GM10266 (cell line): ENCODE measurements around the gene SH3GL3.

Source experiments
- DNase-seq: peaks from one replicate; pipeline ENCODE4 v3.0.0; 2012; ENCODE audit errors: extremely low spot score
- TF ChIP-seq, protein P1 (sequence below): IDR thresholded peaks from 2 replicates; pipeline ENCODE4 v1.5.1; 2012; ENCODE audit warnings: mild to moderate bottlenecking, low read depth; ENCODE audit not compliant: control insufficient read depth, insufficient read depth; ENCODE audit errors: missing control alignments

Gene SH3GL3

DNA sequence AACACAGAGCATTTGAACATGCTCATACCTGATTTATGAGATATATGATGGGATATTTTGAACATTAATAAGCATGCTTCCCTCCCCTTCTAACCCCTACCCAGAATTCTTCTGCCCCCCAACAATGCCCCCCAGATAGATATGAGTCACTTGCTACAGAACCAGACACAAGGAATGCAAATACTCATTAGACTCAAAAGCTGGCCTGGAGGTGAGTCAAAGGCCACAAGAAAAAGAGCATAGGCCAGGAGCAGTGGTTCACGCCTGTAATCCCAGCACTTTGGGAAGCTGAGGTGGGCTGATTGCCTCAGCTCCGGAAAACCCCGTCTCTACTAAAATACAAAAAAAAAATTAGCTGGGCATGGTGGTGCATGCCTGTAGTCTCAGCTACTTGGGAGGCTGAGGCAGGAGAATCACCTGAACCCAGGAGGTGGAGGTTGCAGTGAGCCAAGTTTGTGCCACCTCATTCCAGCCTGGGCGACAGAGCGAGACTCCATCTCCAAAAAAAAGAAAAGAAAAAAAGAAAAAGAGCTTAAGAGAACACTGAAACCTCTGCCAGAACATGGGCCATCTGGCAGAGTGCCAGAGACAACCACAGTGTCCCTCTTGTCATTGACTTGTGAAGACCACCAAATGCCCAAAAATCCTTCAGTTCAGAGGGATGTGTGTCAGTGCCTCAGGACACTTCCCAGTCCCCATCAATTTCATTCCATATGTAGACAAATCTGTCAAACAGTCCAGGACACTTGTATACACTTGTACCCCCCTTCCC, 3.9 kb upstream of the SH3GL3 start:
- no peak for DNase-seq
- TF ChIP-seq, protein P1, sequence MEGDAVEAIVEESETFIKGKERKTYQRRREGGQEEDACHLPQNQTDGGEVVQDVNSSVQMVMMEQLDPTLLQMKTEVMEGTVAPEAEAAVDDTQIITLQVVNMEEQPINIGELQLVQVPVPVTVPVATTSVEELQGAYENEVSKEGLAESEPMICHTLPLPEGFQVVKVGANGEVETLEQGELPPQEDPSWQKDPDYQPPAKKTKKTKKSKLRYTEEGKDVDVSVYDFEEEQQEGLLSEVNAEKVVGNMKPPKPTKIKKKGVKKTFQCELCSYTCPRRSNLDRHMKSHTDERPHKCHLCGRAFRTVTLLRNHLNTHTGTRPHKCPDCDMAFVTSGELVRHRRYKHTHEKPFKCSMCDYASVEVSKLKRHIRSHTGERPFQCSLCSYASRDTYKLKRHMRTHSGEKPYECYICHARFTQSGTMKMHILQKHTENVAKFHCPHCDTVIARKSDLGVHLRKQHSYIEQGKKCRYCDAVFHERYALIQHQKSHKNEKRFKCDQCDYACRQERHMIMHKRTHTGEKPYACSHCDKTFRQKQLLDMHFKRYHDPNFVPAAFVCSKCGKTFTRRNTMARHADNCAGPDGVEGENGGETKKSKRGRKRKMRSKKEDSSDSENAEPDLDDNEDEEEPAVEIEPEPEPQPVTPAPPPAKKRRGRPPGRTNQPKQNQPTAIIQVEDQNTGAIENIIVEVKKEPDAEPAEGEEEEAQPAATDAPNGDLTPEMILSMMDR = no peak

DNA sequence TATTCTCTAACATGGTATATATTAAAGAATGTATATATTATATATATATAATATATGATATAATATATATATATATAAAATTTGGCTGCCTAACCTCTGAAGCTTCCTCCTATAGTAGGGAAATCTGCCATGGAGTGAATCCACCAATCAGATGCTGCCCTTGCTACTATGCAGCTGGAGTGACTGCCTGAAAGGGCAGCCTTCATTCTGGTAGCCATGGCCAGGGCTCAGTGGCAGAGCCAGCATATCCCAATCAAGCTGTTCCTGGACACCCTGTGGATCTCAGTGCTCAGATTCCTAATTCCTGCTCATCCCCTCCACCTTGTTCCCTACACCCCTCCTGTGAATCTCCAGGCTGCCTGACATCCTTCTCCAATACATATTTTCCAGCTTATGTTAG, 2.2 kb upstream of the SH3GL3 start:
- no peak for DNase-seq
- TF ChIP-seq, protein P1 = no peak

DNA sequence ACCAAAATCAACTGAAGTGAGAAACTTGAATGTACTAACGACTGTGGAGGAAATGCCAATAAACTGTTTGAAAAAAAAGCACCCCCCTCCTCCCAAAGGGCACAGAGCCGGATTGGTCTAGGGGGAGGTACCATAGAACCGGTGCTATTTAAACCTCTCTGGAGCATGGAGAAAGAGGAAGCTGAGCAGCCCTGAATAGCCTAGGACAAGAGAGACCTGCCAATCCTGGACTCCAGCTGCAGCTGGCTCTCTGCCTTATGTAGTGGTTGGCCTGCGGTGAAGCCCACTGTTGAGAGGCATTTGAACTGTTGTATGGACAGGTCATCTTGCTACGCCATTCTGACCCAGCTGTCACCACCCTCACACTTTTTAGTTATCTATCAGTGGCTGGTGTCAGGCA, 1.5 kb upstream of the SH3GL3 start:
- DNase-seq = no peak
- TF ChIP-seq, protein P1 = no peak

DNA sequence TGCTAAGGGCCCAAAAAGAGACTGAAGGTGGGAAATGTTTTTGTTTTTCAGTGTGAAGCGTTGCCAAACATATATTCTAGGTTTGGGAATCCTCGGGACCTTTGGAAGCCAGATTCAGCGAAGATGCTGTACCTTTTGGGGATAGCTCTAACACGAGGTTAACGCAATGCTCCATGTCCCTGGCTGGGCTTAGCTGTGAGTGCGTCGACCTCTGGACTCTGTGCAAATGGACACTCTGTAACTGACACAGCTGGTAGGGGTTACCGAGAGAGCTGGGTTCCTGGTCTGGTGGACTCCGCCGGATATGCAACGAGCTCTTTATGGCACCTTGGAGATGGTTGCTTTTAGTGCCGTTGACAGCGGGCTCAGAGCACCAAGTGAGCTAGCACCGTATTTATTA, 724 bp upstream of the SH3GL3 start:
- TF ChIP-seq, protein P1 = no peak
- no peak for DNase-seq

DNA sequence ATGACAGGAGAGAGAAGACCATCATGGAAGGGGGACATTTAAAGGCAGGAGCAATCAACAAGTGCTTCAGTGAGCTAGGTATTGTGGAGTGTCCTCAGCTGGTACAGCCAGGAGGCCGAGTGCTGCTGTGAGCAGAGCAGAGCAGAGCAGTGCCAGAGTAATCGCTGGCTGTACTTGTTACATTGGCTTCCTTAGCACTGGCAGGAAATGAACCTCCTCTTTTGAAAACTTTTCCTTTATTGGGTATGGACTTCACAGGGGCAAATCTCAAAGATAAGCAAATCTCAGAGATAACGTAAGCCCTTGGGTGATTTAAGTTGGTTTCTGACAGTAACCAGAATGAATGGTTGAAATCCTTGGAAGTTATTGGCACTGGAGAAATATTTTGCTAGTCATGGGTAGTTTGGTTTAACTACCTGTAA, 2.1 kb downstream of the SH3GL3 start:
- TF ChIP-seq, protein P1 = no peak
- DNase-seq = no peak

DNA sequence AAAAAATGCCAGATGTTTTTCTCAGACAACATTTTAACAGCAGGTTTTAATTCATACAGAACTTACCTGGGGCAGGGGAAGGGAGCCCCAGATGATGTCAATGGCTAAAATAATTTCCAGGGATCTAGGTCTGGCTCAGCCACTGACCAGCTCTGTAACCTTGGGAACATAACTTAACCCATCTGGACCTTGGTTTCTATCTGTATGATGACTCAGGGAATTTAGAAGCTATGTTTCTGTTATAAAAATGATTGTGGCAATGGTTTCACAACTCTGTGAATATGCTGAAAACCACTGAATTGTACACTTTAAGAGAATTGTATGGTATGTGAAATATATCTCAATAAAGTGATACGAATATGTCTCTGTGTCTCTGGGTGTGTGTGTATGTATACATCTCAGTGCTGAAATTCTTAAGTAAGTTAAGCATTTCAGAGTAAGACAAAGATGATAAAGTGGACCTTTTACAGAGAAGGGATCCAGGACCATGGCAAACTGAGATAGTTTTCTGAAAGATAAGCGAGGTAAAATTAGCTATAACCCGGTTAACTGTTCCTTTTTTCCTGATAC, 2.9 kb downstream of the SH3GL3 start:
- DNase-seq = no peak
- TF ChIP-seq, protein P1 = no peak

DNA sequence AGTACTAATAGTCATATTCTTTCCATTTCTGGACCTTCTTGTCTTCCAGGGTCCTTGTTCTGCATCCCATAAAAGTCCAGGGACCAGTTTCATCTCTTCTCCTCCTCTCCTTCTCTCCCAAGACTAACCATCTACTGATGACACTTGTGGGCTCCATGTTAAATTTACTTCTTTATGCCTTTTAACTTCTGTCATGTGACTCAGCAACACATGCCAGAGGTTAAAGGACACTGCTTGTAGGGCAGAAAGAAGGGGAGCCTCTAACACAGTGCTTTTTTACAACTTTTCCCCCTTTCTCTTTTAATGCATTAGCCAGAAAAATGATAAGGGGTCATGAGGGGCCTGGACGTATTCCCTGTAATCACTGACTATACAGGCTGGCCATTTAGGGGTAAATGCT, 10.0 kb downstream of the SH3GL3 start:
- TF ChIP-seq, protein P1 = no peak

More for the DNA sequence above, 10.0 kb downstream of the SH3GL3 start:
- DNase-seq = no peak
